Activated CD8-positive, alpha-beta memory T cell treated with anti-CD3 and anti-CD28 coated beads, Interleukin-2, amount 50 U/mL, for 4 hours (primary cell): ENCODE results near the gene FSD2.

ENCODE experiments used
- DNase-seq: peaks from one replicate; pipeline ENCODE4 v3.0.0-alpha.2; 2020

The FSD2 gene

GRCh38 chr15:82805994-82806406, at the start of gene FSD2:
Gene FSD2, minus strand, starts transcription at chr15:82806069. Its CDS starts 18,679 bp downstream, at chr15:82787390.
- DNase-seq: no peak

- no peak for DNase-seq
These were observed 48.7 kb upstream of the FSD2 start for GRCh38 chr15:82854554-82854953.

GRCh38 chr15:82852941-82853561, 47.2 kb upstream of the FSD2 start:
- DNase-seq: no peak

GRCh38 chr15:82851981-82852511, 46.2 kb upstream of the FSD2 start:
- DNase-seq: no peak

GRCh38 chr15:82851306-82851850, 45.5 kb upstream of the FSD2 start:
- no peak for DNase-seq

- no peak for DNase-seq
These were observed 44.9 kb upstream of the FSD2 start for GRCh38 chr15:82850731-82851130.

- peak; percentile 33 for DNase-seq
These were observed 44.0 kb upstream of the FSD2 start for GRCh38 chr15:82849556-82850512.

- DNase-seq: no peak
These were observed 42.5 kb upstream of the FSD2 start for GRCh38 chr15:82848241-82848993.

GRCh38 chr15:82847703-82848102, 41.8 kb upstream of the FSD2 start:
- DNase-seq: no peak

GRCh38 chr15:82846621-82847020, 40.8 kb upstream of the FSD2 start:
- no peak for DNase-seq

- DNase-seq: no peak
These were observed 39.8 kb upstream of the FSD2 start for GRCh38 chr15:82845686-82846085.

- no peak for DNase-seq
These were observed 37.7 kb upstream of the FSD2 start for GRCh38 chr15:82843566-82843965.

- no peak for DNase-seq
These were observed 34.3 kb upstream of the FSD2 start for GRCh38 chr15:82840166-82840565.

GRCh38 chr15:82839136-82839535, 33.3 kb upstream of the FSD2 start:
- no peak for DNase-seq

- DNase-seq: no peak
These were observed 32.3 kb upstream of the FSD2 start for GRCh38 chr15:82838096-82838735.

GRCh38 chr15:82835391-82835917, 29.6 kb upstream of the FSD2 start:
- DNase-seq: no peak

- no peak for DNase-seq
These were observed 27.5 kb upstream of the FSD2 start for GRCh38 chr15:82833362-82833682.

- peak; percentile 53 for DNase-seq
These were observed 26.9 kb upstream of the FSD2 start for GRCh38 chr15:82832601-82833361.

GRCh38 chr15:82831894-82832600, 26.2 kb upstream of the FSD2 start:
- DNase-seq: no peak

GRCh38 chr15:82830427-82831173, 24.7 kb upstream of the FSD2 start:
- DNase-seq: no peak
